Retina (tissue), 1 donor: ENCODE results near the gene FMN1.

Source experiments
- DNase-seq: peaks from one replicate; pipeline ENCODE4 v3.0.0-alpha.2; 2016

FMN1 gene

GRCh38 chr15:32799936-32800535 lies 394.5 kb downstream of the FMN1 start:
- no peak for DNase-seq

GRCh38 chr15:32796856-32797255 lies 397.7 kb downstream of the FMN1 start:
- no peak for DNase-seq

- DNase-seq, result no peak
Observed at GRCh38 chr15:32794973-32795372, 399.5 kb downstream of the FMN1 start.

GRCh38 chr15:32792436-32792835 lies 402.1 kb downstream of the FMN1 start:
- no peak for DNase-seq

- DNase-seq, result no peak
Observed at GRCh38 chr15:32790352-32790999, 404.0 kb downstream of the FMN1 start.

- no peak for DNase-seq
Observed at GRCh38 chr15:32787949-32788348, 406.6 kb downstream of the FMN1 start.

GRCh38 chr15:32786906-32787305 lies 407.6 kb downstream of the FMN1 start:
- no peak for DNase-seq

- DNase-seq, result no peak
Observed at GRCh38 chr15:32784581-32784980, 409.9 kb downstream of the FMN1 start.

- DNase-seq, result no peak
Observed at GRCh38 chr15:32781781-32782180, 412.7 kb downstream of the FMN1 start.

- no peak for DNase-seq
Observed at GRCh38 chr15:32778391-32779176, 415.9 kb downstream of the FMN1 start.

GRCh38 chr15:32775103-32775502 lies 419.4 kb downstream of the FMN1 start:
- no peak for DNase-seq

- no peak for DNase-seq
Observed at GRCh38 chr15:32774022-32774421, 420.5 kb downstream of the FMN1 start.

- no peak for DNase-seq
Observed at GRCh38 chr15:32767236-32767635, 427.3 kb downstream of the FMN1 start.

GRCh38 chr15:32766101-32766500 lies 428.4 kb downstream of the FMN1 start:
- DNase-seq, result no peak

- no peak for DNase-seq
Observed at GRCh38 chr15:32765236-32765635, 429.3 kb downstream of the FMN1 start.

GRCh38 chr15:32763295-32763694 lies 431.2 kb downstream of the FMN1 start:
- DNase-seq, result no peak

- no peak for DNase-seq
Observed at GRCh38 chr15:32757426-32757825, 437.1 kb downstream of the FMN1 start.

- DNase-seq, result no peak
Observed at GRCh38 chr15:32750979-32751378, 443.5 kb downstream of the FMN1 start.

- no peak for DNase-seq
Observed at GRCh38 chr15:32747921-32748342, 446.6 kb downstream of the FMN1 start.

- no peak for DNase-seq
Observed at GRCh38 chr15:32746116-32746857, 448.2 kb downstream of the FMN1 start.

- DNase-seq, result no peak
Observed at GRCh38 chr15:32743411-32744140, 450.9 kb downstream of the FMN1 start.

- no peak for DNase-seq
Observed at GRCh38 chr15:32739522-32740063, 454.9 kb downstream of the FMN1 start.
